Measurements from ENCODE around the gene OR52R1. TPM values are rescaled to one million over a fixed set of nuclear protein-coding genes. Genes with fewer than 3 reads are reported as not detected.
"Not testable (repeated sequence)": the region's sequence is repeated elsewhere in the genome, so short reads cannot be mapped to it uniquely, and the experiment has no call there.

OR52R1 gene
- not detected for total RNA-seq

DNA sequence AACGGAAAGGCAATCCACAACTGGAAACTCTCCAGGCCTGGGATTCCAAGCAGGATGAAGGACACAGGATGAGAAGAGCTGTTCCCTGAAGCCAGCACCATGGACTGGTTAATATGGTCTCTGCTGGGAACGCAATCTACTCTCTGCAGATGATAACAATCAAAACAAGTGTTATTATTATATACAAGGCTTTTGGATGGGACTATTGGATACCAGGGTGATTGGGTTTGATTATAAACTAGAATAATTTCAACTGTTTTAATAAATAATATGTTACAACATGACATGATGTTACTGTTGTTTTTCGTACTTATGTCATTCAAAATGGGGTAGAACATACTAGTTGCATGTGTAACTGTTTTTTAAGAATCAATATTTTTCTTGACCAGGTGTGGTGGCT is at the start of gene OR52R1:
Gene OR52R1 (minus strand): TSS at position 101 of the 400 bp plus-strand sequence. CDS start 0 bp downstream, at position 101.
- H3K4me1 Mint-ChIP-seq (ENCODE audit: low read depth): no peaks in the 10 kb centered on the region
- CTCF ChIA-PET: no interaction called here
- DNase-seq: no peak
- no peaks in the 10 kb centered on the region for H3K9me3 Mint-ChIP-seq
- H3K4me3 Mint-ChIP-seq: no peak within 1 kb of the TSS
- H3K27ac Mint-ChIP-seq: no peak within 1 kb of the TSS
- peaks cover 6% of the 10 kb centered on the region for H3K27me3 Mint-ChIP-seq
- POLR2A ChIA-PET: no interaction called here
- intact Hi-C loops (cut with micrococcal nuclease): no loop called here
- H3K36me3 Mint-ChIP-seq: no peaks in the 10 kb centered on the region

- H3K4me1 Mint-ChIP-seq (ENCODE audit: low read depth): no peaks in the 10 kb centered on the region
- peaks cover 3% of the 10 kb centered on the region for H3K27me3 Mint-ChIP-seq
- ChIA-PET CTCF (no interaction called here), POLR2A (no interaction called here)
- H3K4me3 Mint-ChIP-seq: no peak overlapping the region
- no peak overlapping the region for H3K27ac Mint-ChIP-seq
- H3K36me3 Mint-ChIP-seq: no peaks in the 10 kb centered on the region
- no peak for DNase-seq
- intact Hi-C loops (cut with micrococcal nuclease): no loop called here
- no peaks in the 10 kb centered on the region for H3K9me3 Mint-ChIP-seq
Measured at GRCh38 chr11:4851033-4851432, 46.9 kb upstream of the OR52R1 start.

DNA sequence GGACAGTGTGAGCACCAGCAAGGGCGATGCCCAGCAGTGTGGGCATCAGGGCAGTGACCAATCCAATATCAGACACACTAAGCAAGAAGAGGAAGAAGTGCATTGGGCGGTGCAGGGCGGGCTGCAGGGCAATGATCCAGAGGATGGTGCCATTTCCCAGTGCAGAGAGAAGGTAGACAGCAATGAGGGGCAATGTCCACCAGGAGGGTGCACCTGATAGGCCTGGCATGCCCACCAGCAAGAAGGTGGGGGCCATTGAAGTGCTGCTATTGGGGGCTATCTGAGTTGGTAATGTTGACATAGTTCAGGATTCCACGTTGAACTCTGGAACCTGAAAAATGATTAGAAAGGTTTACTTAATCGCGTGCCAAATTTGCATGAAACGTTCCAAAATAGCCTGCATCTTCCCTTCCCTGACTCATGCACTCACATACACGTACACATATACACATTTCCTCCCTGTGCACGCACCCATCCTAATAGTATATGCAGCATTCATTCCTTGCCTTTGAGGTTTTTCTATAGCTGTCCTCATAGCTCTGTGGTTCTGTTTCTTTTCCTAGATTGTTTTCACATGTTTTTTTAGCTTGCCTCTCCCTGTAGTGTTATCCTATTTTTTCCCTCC is 44.8 kb upstream of the OR52R1 start, which contains the start of gene OR51S1:
Gene OR51S1 (minus strand): TSS at position 301 of the 625 bp plus-strand sequence. CDS start 0 bp downstream, at position 301.
- Mint-ChIP-seq H3K4me3 (no peak within 1 kb of the TSS), H3K27ac (no peak within 1 kb of the TSS), H3K9me3 (no peaks in the 10 kb centered on the region), H3K27me3 (peaks cover 3% of the 10 kb centered on the region), H3K4me1 (ENCODE audit: low read depth) (no peaks in the 10 kb centered on the region), H3K36me3 (no peaks in the 10 kb centered on the region)
- ChIA-PET CTCF (no interaction called here), POLR2A (no interaction called here)
- DNase-seq: no peak
- intact Hi-C loops (cut with micrococcal nuclease): no loop called here

- Mint-ChIP-seq H3K4me1 (ENCODE audit: low read depth) (no peaks in the 10 kb centered on the region), H3K27me3 (no peaks in the 10 kb centered on the region), H3K9me3 (no peaks in the 10 kb centered on the region), H3K36me3 (no peaks in the 10 kb centered on the region), H3K4me3 (no peak overlapping the region), H3K27ac (no peak overlapping the region)
- intact Hi-C loops (cut with micrococcal nuclease): no loop called here
- ChIA-PET POLR2A (no interaction called here), CTCF (no interaction called here)
- DNase-seq: no peak
Measured at GRCh38 chr11:4839851-4840549, 35.8 kb upstream of the OR52R1 start.

- Mint-ChIP-seq H3K4me3 (no peak overlapping the region), H3K27ac (no peak overlapping the region), H3K27me3 (peaks cover 2% of the 10 kb centered on the region), H3K9me3 (no peaks in the 10 kb centered on the region), H3K36me3 (no peaks in the 10 kb centered on the region), H3K4me1 (ENCODE audit: low read depth) (no peaks in the 10 kb centered on the region)
- intact Hi-C loops (cut with micrococcal nuclease): no loop called here
- DNase-seq: no peak
- ChIA-PET CTCF (no interaction called here), POLR2A (no interaction called here)
Measured at GRCh38 chr11:4830909-4831308, 26.7 kb upstream of the OR52R1 start.

DNA sequence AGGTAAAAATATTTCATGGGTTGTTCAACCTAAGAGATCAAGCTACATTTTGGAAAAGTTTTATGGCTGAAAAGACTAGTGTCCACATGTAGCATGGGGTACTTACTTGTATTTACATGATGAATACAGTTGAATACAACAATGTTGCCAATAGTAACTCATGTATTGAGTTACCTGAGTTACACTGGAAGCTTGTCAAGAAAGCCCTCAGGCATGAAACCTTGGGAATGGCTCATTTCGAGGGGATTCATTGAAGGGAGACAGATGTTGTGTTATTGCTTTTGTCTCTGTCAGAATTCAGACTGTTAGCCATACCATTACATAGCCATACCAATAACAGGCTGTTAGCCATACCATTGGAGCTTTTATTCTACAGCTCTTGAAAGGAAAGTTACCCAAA is 26.2 kb upstream of the OR52R1 start:
- ChIA-PET POLR2A (no interaction called here), CTCF (no interaction called here)
- H3K27me3 Mint-ChIP-seq: peaks cover 2% of the 10 kb centered on the region
- DNase-seq: no peak
- H3K27ac Mint-ChIP-seq: no peak overlapping the region
- H3K36me3 Mint-ChIP-seq: no peaks in the 10 kb centered on the region
- H3K9me3 Mint-ChIP-seq: no peaks in the 10 kb centered on the region
- H3K4me3 Mint-ChIP-seq: no peak overlapping the region
- no peaks in the 10 kb centered on the region for H3K4me1 Mint-ChIP-seq (ENCODE audit: low read depth)
- intact Hi-C loops (cut with micrococcal nuclease): no loop called here

DNA sequence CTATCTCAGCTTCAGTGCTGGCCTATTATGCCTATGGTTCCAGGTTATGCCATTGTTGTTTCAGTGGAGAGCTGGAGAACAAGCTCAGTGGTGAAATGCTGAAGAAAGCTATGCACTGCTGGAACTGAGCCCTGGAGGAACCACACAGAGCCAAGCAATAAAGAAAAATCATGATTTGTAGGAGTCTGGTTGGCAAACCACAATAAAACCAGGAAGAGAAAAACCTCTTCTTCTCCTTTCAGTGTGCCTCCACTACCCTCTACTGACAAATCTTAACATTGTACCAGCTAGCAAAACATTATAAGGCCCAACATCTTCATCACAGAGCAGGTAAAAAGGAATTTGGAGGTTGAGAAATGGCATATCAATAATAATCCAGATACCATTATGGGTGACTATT is 22.2 kb upstream of the OR52R1 start:
- POLR2A ChIA-PET: no interaction called here
- Mint-ChIP-seq H3K36me3 (no peaks in the 10 kb centered on the region), H3K9me3 (no peaks in the 10 kb centered on the region), H3K27me3 (peaks cover 7% of the 10 kb centered on the region), H3K4me3 (no peak overlapping the region), H3K4me1 (ENCODE audit: low read depth) (no peaks in the 10 kb centered on the region), H3K27ac (no peak overlapping the region)
- no peak for DNase-seq
- intact Hi-C loops (cut with micrococcal nuclease): loop anchor here (10.0 kb wide), 1 partner anchor 192 kb away; the partner anchor contains the start of gene OR51D1
- CTCF ChIA-PET: interaction anchor here (1.4 kb wide), 1 partner anchor 189 kb away, joined by 5 read pairs; the partner anchor contains the start of gene OR51D1

DNA sequence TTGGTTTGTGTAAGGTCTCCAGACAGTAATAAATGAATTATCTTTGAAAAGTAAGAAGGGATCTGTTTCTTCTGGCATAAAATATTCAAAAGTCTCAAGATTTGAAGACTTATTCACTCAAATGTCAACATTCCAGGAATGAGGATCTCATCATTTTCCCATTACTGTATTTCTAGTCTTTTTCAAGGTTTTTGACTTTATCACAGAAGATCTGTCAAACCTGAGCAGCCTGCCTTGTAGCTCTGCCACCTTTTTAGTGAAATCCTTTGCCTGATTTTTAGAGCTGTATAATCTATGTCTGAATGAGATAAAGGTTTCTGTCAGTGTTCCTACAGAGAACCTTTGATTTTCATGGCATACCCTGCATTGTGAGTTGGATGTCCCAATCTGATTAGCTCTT is 21.0 kb upstream of the OR52R1 start:
- intact Hi-C loops (cut with micrococcal nuclease): loop anchor here (10.0 kb wide), 1 partner anchor 190 kb away; the partner anchor contains the start of gene OR51D1
- no peak overlapping the region for H3K27ac Mint-ChIP-seq
- no peaks in the 10 kb centered on the region for H3K36me3 Mint-ChIP-seq
- CTCF ChIA-PET: no interaction called here
- H3K27me3 Mint-ChIP-seq: peaks cover 7% of the 10 kb centered on the region
- no peaks in the 10 kb centered on the region for H3K4me1 Mint-ChIP-seq (ENCODE audit: low read depth)
- H3K4me3 Mint-ChIP-seq: no peak overlapping the region
- POLR2A ChIA-PET: no interaction called here
- no peak for DNase-seq
- no peaks in the 10 kb centered on the region for H3K9me3 Mint-ChIP-seq

GRCh38 chr11:4821021-4821420 is 16.8 kb upstream of the OR52R1 start, which contains the start of gene OR51F2:
Gene OR51F2 (plus strand): TSS chr11:4821321. CDS start chr11:4821422, 101 bp downstream.
- intact Hi-C loops (cut with micrococcal nuclease): loop anchor here (10.0 kb wide), 1 partner anchor 186 kb away; the partner anchor contains the start of gene OR51D1
- peaks cover 7% of the 10 kb centered on the region for H3K27me3 Mint-ChIP-seq
- CTCF ChIA-PET: no interaction called here
- no peak for DNase-seq
- POLR2A ChIA-PET: no interaction called here
- no peaks in the 10 kb centered on the region for H3K9me3 Mint-ChIP-seq
- no peak within 1 kb of the TSS for H3K4me3 Mint-ChIP-seq
- no peaks in the 10 kb centered on the region for H3K36me3 Mint-ChIP-seq
- no peaks in the 10 kb centered on the region for H3K4me1 Mint-ChIP-seq (ENCODE audit: low read depth)
- H3K27ac Mint-ChIP-seq: no peak within 1 kb of the TSS

DNA sequence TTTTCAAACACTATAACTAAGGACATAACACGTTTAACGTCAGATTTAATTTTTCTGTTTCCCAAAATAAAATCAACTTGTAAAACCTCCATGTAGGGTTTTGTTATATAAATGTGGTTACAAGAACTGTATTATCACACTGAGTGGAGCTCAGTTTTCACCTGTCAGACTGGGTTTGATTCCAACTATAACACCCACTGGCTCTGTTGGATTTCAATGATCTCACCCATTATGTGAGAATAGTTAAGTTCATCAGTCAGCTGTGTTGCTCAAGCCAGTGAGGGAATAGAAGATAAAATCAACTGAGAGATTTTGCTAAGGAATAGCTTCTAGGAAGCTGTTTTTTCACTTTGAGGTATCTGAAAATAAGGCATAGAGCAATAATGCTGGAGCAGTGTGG is 5.1 kb upstream of the OR52R1 start:
- H3K27ac Mint-ChIP-seq: no peak overlapping the region
- CTCF ChIA-PET: no interaction called here
- peaks cover 5% of the 10 kb centered on the region for H3K27me3 Mint-ChIP-seq
- POLR2A ChIA-PET: no interaction called here
- no peaks in the 10 kb centered on the region for H3K4me1 Mint-ChIP-seq (ENCODE audit: low read depth)
- no peak overlapping the region for H3K4me3 Mint-ChIP-seq
- H3K36me3 Mint-ChIP-seq: no peaks in the 10 kb centered on the region
- no peak for DNase-seq
- intact Hi-C loops (cut with micrococcal nuclease): no loop called here
- H3K9me3 Mint-ChIP-seq: no peaks in the 10 kb centered on the region

DNA sequence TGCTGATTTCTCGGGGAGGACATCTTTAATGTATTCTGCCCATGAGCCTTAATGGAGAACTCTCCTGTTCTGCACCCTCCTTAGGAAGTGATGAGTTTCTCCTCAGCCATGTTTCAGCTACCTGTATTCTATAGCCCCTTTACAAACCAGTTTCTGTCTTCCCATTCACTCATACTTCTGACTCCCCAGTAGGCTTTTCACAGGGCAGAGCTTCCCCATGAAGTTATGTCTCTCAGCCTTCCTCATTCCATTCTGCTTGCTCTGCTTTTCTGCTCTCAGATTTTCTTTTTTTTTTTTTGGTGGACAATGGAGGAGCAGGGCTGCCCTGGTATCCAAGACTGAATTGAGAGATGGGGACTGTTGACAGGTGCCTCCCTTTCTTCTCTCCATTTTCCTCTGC is 4.3 kb upstream of the OR52R1 start:
- intact Hi-C loops (cut with micrococcal nuclease): no loop called here
- ChIA-PET CTCF (no interaction called here), POLR2A (no interaction called here)
- H3K36me3 Mint-ChIP-seq: no peaks in the 10 kb centered on the region
- no peak for DNase-seq
- H3K27ac Mint-ChIP-seq: no peak overlapping the region
- no peaks in the 10 kb centered on the region for H3K4me1 Mint-ChIP-seq (ENCODE audit: low read depth)
- no peaks in the 10 kb centered on the region for H3K9me3 Mint-ChIP-seq
- peaks cover 5% of the 10 kb centered on the region for H3K27me3 Mint-ChIP-seq
- no peak overlapping the region for H3K4me3 Mint-ChIP-seq

DNA sequence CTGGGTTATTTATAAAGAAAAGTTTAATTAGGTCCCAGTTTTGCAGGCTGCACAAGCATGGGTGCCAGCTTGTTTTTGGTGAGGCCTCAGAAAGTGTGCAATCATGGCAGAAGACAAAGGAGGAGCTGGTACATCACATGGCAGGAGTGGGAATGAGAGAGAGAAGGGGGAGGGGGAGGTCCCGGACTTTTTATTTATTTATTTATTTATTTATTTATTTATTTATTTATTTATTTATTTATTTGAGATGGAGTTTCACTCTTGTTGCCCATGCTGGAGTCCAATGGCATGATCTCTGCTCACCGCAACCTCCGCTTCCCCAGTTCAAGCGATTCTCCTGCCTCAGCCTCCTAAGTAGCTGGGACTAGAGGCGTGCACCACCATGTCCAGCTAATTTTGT is 2.9 kb downstream of the OR52R1 start:
- H3K4me3 Mint-ChIP-seq; H3K9me3 Mint-ChIP-seq; H3K36me3 Mint-ChIP-seq; CTCF ChIA-PET; H3K4me1 Mint-ChIP-seq (ENCODE audit: low read depth); H3K27me3 Mint-ChIP-seq; H3K27ac Mint-ChIP-seq; POLR2A ChIA-PET; intact Hi-C loops (cut with micrococcal nuclease); DNase-seq: not testable (repeated sequence)
